ENCODE measurements around the gene DLEC1. TPM values are rescaled to one million over a fixed set of nuclear protein-coding genes. Genes with fewer than 3 reads are reported as not detected.

DLEC1 gene
- total RNA-seq, 1 experiment from 2014 or later: 0.81 TPM

DNA sequence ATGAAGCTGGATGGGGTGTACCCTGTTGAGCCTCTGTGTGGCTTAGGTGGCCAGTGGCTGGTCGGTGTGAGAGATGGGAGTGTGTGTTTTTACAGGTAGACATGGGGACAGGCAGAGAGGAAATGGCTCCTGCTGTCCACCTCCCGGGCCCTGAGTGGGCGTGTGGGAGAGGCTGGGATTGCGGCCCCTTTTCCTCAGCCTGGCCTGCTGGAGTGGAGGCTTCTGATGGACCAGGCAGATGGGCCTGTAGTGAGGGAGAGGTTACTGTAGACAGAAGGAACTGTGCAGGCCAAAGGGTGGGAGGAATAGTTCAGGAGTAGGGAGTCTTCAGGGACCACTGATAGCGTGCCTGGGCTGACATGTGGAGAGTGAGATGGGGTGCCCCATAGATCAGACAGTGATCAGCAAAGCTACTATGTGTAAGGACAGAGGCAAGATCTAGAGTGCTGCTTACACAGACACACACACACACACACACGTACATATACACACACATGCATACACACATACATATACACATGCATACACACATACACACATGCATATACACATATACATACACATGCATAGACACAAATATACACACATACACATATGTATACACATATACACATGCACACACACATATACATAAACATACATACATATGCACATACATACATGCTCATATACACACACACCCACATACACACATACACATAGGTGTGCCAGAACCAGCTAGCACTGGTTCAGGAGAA is 71.5 kb downstream of the DLEC1 start (continued):
- TF ChIP-seq, protein P1, sequence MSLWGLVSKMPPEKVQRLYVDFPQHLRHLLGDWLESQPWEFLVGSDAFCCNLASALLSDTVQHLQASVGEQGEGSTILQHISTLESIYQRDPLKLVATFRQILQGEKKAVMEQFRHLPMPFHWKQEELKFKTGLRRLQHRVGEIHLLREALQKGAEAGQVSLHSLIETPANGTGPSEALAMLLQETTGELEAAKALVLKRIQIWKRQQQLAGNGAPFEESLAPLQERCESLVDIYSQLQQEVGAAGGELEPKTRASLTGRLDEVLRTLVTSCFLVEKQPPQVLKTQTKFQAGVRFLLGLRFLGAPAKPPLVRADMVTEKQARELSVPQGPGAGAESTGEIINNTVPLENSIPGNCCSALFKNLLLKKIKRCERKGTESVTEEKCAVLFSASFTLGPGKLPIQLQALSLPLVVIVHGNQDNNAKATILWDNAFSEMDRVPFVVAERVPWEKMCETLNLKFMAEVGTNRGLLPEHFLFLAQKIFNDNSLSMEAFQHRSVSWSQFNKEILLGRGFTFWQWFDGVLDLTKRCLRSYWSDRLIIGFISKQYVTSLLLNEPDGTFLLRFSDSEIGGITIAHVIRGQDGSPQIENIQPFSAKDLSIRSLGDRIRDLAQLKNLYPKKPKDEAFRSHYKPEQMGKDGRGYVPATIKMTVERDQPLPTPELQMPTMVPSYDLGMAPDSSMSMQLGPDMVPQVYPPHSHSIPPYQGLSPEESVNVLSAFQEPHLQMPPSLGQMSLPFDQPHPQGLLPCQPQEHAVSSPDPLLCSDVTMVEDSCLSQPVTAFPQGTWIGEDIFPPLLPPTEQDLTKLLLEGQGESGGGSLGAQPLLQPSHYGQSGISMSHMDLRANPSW (CRISPR knock-in tag; conservative IDR thresholded peaks at IDR 0.05; ENCODE audit: low read depth): no peak

- no peaks in the 10 kb centered on the region for H3K36me3 Mint-ChIP-seq
- ATAC-seq: no peak
- no peaks in the 10 kb centered on the region for H3K4me1 Mint-ChIP-seq
- H3K9me3 Mint-ChIP-seq: no peaks in the 10 kb centered on the region
- H3K27ac Mint-ChIP-seq: no peak overlapping the region
- no peak for DNase-seq (ENCODE audit: low spot score)
- H3K27me3 Mint-ChIP-seq (ENCODE audit: low read depth): peaks cover 6% of the 10 kb centered on the region
- no peak overlapping the region for H3K4me3 Mint-ChIP-seq
- TF ChIP-seq, protein P2, sequence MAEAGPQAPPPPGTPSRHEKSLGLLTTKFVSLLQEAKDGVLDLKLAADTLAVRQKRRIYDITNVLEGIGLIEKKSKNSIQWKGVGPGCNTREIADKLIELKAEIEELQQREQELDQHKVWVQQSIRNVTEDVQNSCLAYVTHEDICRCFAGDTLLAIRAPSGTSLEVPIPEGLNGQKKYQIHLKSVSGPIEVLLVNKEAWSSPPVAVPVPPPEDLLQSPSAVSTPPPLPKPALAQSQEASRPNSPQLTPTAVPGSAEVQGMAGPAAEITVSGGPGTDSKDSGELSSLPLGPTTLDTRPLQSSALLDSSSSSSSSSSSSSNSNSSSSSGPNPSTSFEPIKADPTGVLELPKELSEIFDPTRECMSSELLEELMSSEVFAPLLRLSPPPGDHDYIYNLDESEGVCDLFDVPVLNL (CRISPR knock-in tag; IDR thresholded peaks at IDR 0.05; ENCODE audit: borderline replicate concordance, low read depth): no peak
- TF ChIP-seq ETV6 (CRISPR knock-in tag; IDR thresholded peaks at IDR 0.05) (no peak), CDX4 (CRISPR knock-in tag; IDR thresholded peaks at IDR 0.05; ENCODE audit: borderline replicate concordance) (no peak), EMX1 (CRISPR knock-in tag; IDR thresholded peaks at IDR 0.05) (no peak), FOXJ3 (CRISPR knock-in tag; IDR thresholded peaks at IDR 0.05; ENCODE audit: borderline replicate concordance) (no peak), NFYB (CRISPR knock-in tag; conservative IDR thresholded peaks at IDR 0.05; ENCODE audit: low read depth) (no peak), NR1H2 (CRISPR knock-in tag; IDR thresholded peaks at IDR 0.05) (no peak), SP1 (CRISPR knock-in tag; conservative IDR thresholded peaks at IDR 0.05) (no peak), E2F5 (CRISPR knock-in tag; IDR thresholded peaks at IDR 0.05) (no peak), TP53 (CRISPR knock-in tag; IDR thresholded peaks at IDR 0.05) (no peak), MLX (CRISPR knock-in tag; IDR thresholded peaks at IDR 0.05) (no peak)
- TF ChIP-seq, protein P3, sequence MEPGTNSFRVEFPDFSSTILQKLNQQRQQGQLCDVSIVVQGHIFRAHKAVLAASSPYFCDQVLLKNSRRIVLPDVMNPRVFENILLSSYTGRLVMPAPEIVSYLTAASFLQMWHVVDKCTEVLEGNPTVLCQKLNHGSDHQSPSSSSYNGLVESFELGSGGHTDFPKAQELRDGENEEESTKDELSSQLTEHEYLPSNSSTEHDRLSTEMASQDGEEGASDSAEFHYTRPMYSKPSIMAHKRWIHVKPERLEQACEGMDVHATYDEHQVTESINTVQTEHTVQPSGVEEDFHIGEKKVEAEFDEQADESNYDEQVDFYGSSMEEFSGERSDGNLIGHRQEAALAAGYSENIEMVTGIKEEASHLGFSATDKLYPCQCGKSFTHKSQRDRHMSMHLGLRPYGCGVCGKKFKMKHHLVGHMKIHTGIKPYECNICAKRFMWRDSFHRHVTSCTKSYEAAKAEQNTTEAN (CRISPR knock-in tag; IDR thresholded peaks at IDR 0.05): no peak
- CTCF ChIA-PET: no interaction called here
- POLR2A ChIA-PET: no interaction called here
Measured at GRCh38 chr3:38111201-38111600, 72.2 kb downstream of the DLEC1 start.

GRCh38 chr3:38111696-38112377 is 72.8 kb downstream of the DLEC1 start:
- H3K27ac Mint-ChIP-seq: no peak overlapping the region
- TF ChIP-seq ARID4B (CRISPR knock-in tag; IDR thresholded peaks at IDR 0.05; ENCODE audit: borderline replicate concordance) (no peak), FOXP4 (CRISPR knock-in tag; IDR thresholded peaks at IDR 0.05) (no peak), NFE2L1 (CRISPR knock-in tag; IDR thresholded peaks at IDR 0.05) (no peak), TP53 (CRISPR knock-in tag; IDR thresholded peaks at IDR 0.05) (no peak)

More at GRCh38 chr3:38111696-38112377, 72.8 kb downstream of the DLEC1 start:
- no peaks in the 10 kb centered on the region for H3K9me3 Mint-ChIP-seq
- POLR2A ChIA-PET: interaction anchor here (0.5 kb wide), 1 partner anchor 1782 kb away, joined by 3 read pairs; no protein-coding TSS in a partner anchor
- ATAC-seq (no peak), DNase-seq (ENCODE audit: low spot score) (no peak)
- peaks cover 6% of the 10 kb centered on the region for H3K27me3 Mint-ChIP-seq (ENCODE audit: low read depth)
- no peaks in the 10 kb centered on the region for H3K4me1 Mint-ChIP-seq
- H3K4me3 Mint-ChIP-seq: no peak overlapping the region
- CTCF ChIA-PET: no interaction called here
- H3K36me3 Mint-ChIP-seq: no peaks in the 10 kb centered on the region

Measured in WTC11 (cell line).